ENCODE results near the gene USF1. TPM values are rescaled to one million over a fixed set of nuclear protein-coding genes. Genes with fewer than 3 reads are reported as not detected.

The USF1 gene
- total and polyA plus RNA-seq, 8 donors, result 15.8 to 118 (median 25.2) TPM

DNA sequence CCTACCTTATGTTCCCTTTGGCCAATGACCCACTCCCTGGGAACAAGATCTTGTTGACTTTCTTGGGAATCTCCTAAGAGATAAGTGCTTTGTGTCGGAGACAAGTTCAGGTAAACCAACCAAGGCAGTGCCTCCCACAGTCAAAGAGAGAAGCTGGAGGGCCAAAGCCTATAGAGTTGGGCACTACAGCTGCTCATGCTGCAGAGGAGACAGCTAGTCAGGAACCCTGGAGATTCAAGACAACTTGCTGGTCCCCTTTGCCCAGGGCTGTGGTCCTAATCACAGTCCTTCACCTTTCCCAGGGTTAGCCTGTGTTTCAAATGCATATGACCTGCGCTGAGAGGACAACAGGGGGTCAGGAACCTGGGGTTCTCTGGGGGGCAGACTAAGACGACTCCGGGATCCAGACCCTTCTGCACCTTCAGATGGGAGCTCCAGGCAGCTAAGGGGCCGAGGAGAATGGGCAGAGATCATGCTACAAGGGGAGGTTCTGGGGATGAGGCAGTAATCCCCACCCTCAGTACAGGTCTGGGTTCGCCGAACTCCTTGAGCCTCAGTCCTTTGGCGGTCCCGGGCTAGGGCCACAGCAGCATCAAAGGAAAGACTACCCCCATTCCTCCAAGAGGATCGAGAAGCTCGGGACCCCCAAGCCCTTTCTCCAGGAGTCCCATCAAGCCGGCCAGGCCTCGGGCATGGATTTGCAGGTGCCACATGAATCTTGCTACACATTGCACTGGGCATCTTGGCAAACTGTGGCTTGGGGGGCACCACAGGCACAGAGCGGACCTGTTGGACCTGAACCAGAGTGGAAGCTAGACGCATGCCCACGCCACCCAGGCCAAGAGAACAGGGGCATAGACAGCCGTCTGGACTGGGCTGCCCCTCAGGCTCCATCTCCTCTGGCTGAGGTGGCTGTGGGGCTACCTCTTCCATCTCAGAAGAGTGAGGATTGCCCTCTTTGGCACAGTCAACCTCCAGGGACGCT, 2.0 kb upstream of the USF1 start:
- Histone ChIP-seq H3K4me3 (no peak overlapping the region), H3K9me3 (no peaks in the 10 kb centered on the region), H3K27me3 (no peaks in the 10 kb centered on the region), H3K36me3 (peaks cover 0 to 3% (median 2%) of the 10 kb centered on the region in 3 donors), H3K27ac (peak overlapping the region in 1 of 4 donors; percentile 95), H3K4me1 (peaks cover 0 to 6% (median 6%) of the 10 kb centered on the region in 3 donors)
- TF ChIP-seq, protein P1, sequence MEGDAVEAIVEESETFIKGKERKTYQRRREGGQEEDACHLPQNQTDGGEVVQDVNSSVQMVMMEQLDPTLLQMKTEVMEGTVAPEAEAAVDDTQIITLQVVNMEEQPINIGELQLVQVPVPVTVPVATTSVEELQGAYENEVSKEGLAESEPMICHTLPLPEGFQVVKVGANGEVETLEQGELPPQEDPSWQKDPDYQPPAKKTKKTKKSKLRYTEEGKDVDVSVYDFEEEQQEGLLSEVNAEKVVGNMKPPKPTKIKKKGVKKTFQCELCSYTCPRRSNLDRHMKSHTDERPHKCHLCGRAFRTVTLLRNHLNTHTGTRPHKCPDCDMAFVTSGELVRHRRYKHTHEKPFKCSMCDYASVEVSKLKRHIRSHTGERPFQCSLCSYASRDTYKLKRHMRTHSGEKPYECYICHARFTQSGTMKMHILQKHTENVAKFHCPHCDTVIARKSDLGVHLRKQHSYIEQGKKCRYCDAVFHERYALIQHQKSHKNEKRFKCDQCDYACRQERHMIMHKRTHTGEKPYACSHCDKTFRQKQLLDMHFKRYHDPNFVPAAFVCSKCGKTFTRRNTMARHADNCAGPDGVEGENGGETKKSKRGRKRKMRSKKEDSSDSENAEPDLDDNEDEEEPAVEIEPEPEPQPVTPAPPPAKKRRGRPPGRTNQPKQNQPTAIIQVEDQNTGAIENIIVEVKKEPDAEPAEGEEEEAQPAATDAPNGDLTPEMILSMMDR (IDR thresholded peaks at IDR 0.05), result no peak
- intact Hi-C loops (cut with DNase I), result no loop called here
- no peak for FAIRE-seq
- 93% methylated on average over 18 of the region's 18 CpGs for WGBS, 2 donors
- peak in 1 of 6 donors; percentile 61 for DNase-seq
- no peak for ATAC-seq

GRCh38 chr1:161046605-161047228, 940 bp upstream of the USF1 start:
- peaks cover 0 to 13% (median 11%) of the 10 kb centered on the region in 3 donors for H3K36me3 ChIP-seq
- H3K9me3 ChIP-seq, result no peaks in the 10 kb centered on the region
- H3K27ac ChIP-seq, result peak overlapping the region; percentile 84 to 95 (median 84)
- TF ChIP-seq, protein P1 (IDR thresholded peaks at IDR 0.05), result no peak
- H3K4me1 ChIP-seq, result peaks cover 0 to 6% (median 6%) of the 10 kb centered on the region in 3 donors
- DNase-seq (no peak), ATAC-seq (no peak), FAIRE-seq (no peak)
- WGBS, 2 donors, result 44 to 56% methylated on average over 2 of the region's 2 CpGs
- H3K27me3 ChIP-seq, result no peaks in the 10 kb centered on the region
- intact Hi-C loops (cut with DNase I), result no loop called here
- peak overlapping the region in 3 of 4 donors; percentile 10 to 93 (median 92) for H3K4me3 ChIP-seq

DNA sequence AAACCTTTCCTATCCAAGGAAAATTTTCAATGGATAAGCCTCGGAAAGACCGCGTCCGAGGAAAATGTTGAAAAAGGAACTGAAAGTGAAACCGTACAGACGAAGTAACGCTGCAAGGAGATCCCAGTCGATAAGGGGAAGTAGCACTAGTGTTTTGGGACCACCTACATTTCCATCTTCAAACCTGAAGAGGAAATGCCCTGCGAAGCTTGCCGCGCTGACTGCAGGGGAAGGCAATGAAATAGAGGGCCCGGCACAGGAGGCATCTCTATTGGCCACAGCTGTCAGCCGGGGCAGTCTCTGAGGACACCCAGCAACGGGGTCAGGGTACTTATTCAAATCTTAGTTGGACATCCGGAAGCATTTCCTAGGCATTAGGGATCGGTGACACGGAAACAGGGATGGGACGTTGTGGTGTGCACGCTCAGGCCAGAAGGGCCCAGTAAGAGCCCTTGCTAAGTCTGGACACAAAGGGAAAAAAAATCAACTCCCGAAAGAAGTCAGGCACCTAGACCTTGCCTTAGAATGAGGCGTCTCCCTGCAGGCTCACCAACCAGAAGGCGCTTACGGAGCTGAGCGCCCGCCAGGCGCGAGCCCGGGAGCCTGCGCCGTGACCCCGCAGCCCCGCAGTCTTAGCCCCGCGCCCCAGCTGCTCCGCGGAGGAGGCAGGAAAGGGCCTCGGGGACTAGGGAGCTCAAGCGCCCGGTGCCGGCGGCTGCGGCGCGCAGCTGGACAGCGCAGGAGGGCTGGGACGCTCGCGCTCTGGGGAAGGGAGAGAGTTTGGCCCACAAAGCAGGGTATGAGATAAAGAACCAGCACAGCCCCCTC, 655 bp downstream of the USF1 start:
- no peak for FAIRE-seq
- Histone ChIP-seq H3K4me1 (peaks cover 0 to 6% (median 6%) of the 10 kb centered on the region in 3 donors), H3K27ac (peak overlapping the region; percentile 84 to 95 (median 84)), H3K9me3 (no peaks in the 10 kb centered on the region), H3K27me3 (no peaks in the 10 kb centered on the region), H3K4me3 (peak overlapping the region; percentile 80 to 96 (median 92)), H3K36me3 (peaks cover 0 to 29% (median 16%) of the 10 kb centered on the region in 3 donors)
- DNase-seq, result peak; percentile 54 to 76 (median 66)
- peak; percentile 55 to 70 (median 62) for ATAC-seq
- intact Hi-C loops (cut with DNase I), result no loop called here
- TF ChIP-seq, protein P1 (IDR thresholded peaks at IDR 0.05), result no peak
- WGBS, 2 donors, result 0 to 1% methylated on average over 41 to 48 of the region's 48 CpGs

- intact Hi-C loops (cut with DNase I), result no loop called here
- no peak for DNase-seq
- TF ChIP-seq, protein P1 (IDR thresholded peaks at IDR 0.05), result no peak
These were observed 1.3 kb downstream of the USF1 start for GRCh38 chr1:161044535-161044907.

More at GRCh38 chr1:161044535-161044907, 1.3 kb downstream of the USF1 start:
- no peak for ATAC-seq
- peak overlapping the region in 3 of 4 donors; percentile 84 to 95 (median 85) for H3K27ac ChIP-seq
- peaks cover 0 to 35% (median 18%) of the 10 kb centered on the region in 3 donors for H3K36me3 ChIP-seq
- H3K9me3 ChIP-seq, result no peaks in the 10 kb centered on the region
- H3K27me3 ChIP-seq, result no peaks in the 10 kb centered on the region
- peaks cover 0 to 6% (median 6%) of the 10 kb centered on the region in 3 donors for H3K4me1 ChIP-seq
- H3K4me3 ChIP-seq, result peak overlapping the region; percentile 80 to 96 (median 92)
- no peak for FAIRE-seq
